ENCODE measurements around the gene KPNA1. TPM values are rescaled to one million over a fixed set of nuclear protein-coding genes. Genes with fewer than 3 reads are reported as not detected.

The KPNA1 gene
- total and polyA plus RNA-seq, 2 experiments from 2014 or later, result 38.9 to 44.0 TPM

- Histone ChIP-seq H3K9me3 (ENCODE audit: low read depth) (no peaks in the 10 kb centered on the region), H2AFZ (no peak overlapping the region), H3K27me3 (no peaks in the 10 kb centered on the region), H3K36me3 (replicated peaks; ENCODE audit: insufficient read depth, low read depth) (no peaks in the 10 kb centered on the region), H3K9me2 (replicated peaks; ENCODE audit: insufficient read depth) (no peaks in the 10 kb centered on the region), H3K79me2 (peaks cover 49% of the 10 kb centered on the region), H3K27ac (peak overlapping the region; percentile 81), H4K20me1 (ENCODE audit: insufficient read depth, poor library complexity, severe bottlenecking) (no peaks in the 10 kb centered on the region), H3K4me3 (no peak overlapping the region), H3K4me2 (peak overlapping the region; percentile 73), H3K4me1 (ENCODE audit: insufficient read depth) (peaks cover 17% of the 10 kb centered on the region)
- no peak for DNase-seq (ENCODE audit: low spot score)
- TF ChIP-seq EZH2 (IDR thresholded peaks at IDR 0.05; ENCODE audit: borderline replicate concordance), result no peak
- no peak for TF ChIP-seq EZH2phosphoT487 (IDR thresholded peaks at IDR 0.05; ENCODE audit: low read depth, severe bottlenecking, unreplicated experiment)
- TF ChIP-seq CTCF (IDR thresholded peaks at IDR 0.05; ENCODE audit: poor library complexity), result no peak
- 98% methylated on average over 3 of the region's 3 CpGs for WGBS (ENCODE audit: low lambda C conversion rate, missing lambda C conversion rate)
Measured at GRCh38 chr3:122414391-122414790, 100.3 kb downstream of the KPNA1 start.

GRCh38 chr3:122410639-122411038 lies 104.1 kb downstream of the KPNA1 start:
- DNase-seq (ENCODE audit: low spot score), result no peak
- H3K9me2 ChIP-seq (replicated peaks; ENCODE audit: insufficient read depth), result no peaks in the 10 kb centered on the region
- 96% methylated on average over 6 of the region's 6 CpGs for WGBS (ENCODE audit: low lambda C conversion rate, missing lambda C conversion rate)

DNA sequence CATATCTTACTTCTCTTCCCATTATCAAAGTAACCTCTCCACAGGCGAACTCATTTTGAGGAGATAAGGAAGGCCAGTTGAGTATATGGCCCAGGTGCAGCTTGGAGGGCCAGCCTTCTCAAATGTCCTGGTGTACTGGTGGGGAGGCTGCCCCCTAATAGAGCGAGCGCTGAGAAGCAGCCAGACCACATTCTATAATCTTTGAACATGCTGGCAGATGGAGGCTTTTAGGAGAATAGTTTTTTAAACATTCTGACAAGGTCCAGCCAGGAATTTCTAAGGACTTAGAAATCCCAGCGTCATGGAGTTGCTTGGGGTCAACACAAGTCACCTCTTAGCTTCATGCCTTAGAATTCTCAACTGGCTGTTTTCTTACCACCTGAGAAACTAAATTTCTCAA lies 104.6 kb downstream of the KPNA1 start:
- Histone ChIP-seq H3K4me1 (ENCODE audit: insufficient read depth) (peaks cover 7% of the 10 kb centered on the region), H3K9me2 (replicated peaks; ENCODE audit: insufficient read depth) (no peaks in the 10 kb centered on the region), H3K4me3 (no peak overlapping the region), H3K79me2 (peaks cover 25% of the 10 kb centered on the region), H3K36me3 (replicated peaks; ENCODE audit: insufficient read depth, low read depth) (no peaks in the 10 kb centered on the region), H3K27ac (no peak overlapping the region), H3K27me3 (no peaks in the 10 kb centered on the region), H3K4me2 (no peak overlapping the region), H4K20me1 (ENCODE audit: insufficient read depth, poor library complexity, severe bottlenecking) (no peaks in the 10 kb centered on the region), H2AFZ (no peak overlapping the region), H3K9me3 (ENCODE audit: low read depth) (no peaks in the 10 kb centered on the region)
- TF ChIP-seq EZH2phosphoT487 (IDR thresholded peaks at IDR 0.05; ENCODE audit: low read depth, severe bottlenecking, unreplicated experiment) (no peak), EZH2 (IDR thresholded peaks at IDR 0.05; ENCODE audit: borderline replicate concordance) (no peak), CTCF (IDR thresholded peaks at IDR 0.05; ENCODE audit: poor library complexity) (no peak)
- 90% methylated on average over 4 of the region's 4 CpGs for WGBS (ENCODE audit: low lambda C conversion rate, missing lambda C conversion rate)
- DNase-seq (ENCODE audit: low spot score), result no peak

More at GRCh38 chr3:122410639-122411038, 104.1 kb downstream of the KPNA1 start:
- Histone ChIP-seq H3K4me2 (no peak overlapping the region), H3K9me3 (ENCODE audit: low read depth) (no peaks in the 10 kb centered on the region), H3K4me3 (no peak overlapping the region), H3K27me3 (no peaks in the 10 kb centered on the region), H4K20me1 (ENCODE audit: insufficient read depth, poor library complexity, severe bottlenecking) (no peaks in the 10 kb centered on the region), H2AFZ (no peak overlapping the region), H3K27ac (no peak overlapping the region), H3K4me1 (ENCODE audit: insufficient read depth) (peaks cover 8% of the 10 kb centered on the region), H3K36me3 (replicated peaks; ENCODE audit: insufficient read depth, low read depth) (no peaks in the 10 kb centered on the region), H3K79me2 (peaks cover 26% of the 10 kb centered on the region)
- TF ChIP-seq CTCF (IDR thresholded peaks at IDR 0.05; ENCODE audit: poor library complexity) (no peak), EZH2 (IDR thresholded peaks at IDR 0.05; ENCODE audit: borderline replicate concordance) (no peak)

- DNase-seq (ENCODE audit: low spot score), result no peak
- no peaks in the 10 kb centered on the region for H3K27me3 ChIP-seq
- peaks cover under 1% of the 10 kb centered on the region for H3K4me1 ChIP-seq (ENCODE audit: insufficient read depth)
- TF ChIP-seq CTCF (IDR thresholded peaks at IDR 0.05; ENCODE audit: poor library complexity) (no peak), EZH2phosphoT487 (IDR thresholded peaks at IDR 0.05; ENCODE audit: low read depth, severe bottlenecking, unreplicated experiment) (no peak), EZH2 (IDR thresholded peaks at IDR 0.05; ENCODE audit: borderline replicate concordance) (no peak)
- no peaks in the 10 kb centered on the region for H4K20me1 ChIP-seq (ENCODE audit: insufficient read depth, poor library complexity, severe bottlenecking)
- no peaks in the 10 kb centered on the region for H3K9me2 ChIP-seq (replicated peaks; ENCODE audit: insufficient read depth)
- H3K4me2 ChIP-seq, result no peak overlapping the region
- H3K36me3 ChIP-seq (replicated peaks; ENCODE audit: insufficient read depth, low read depth), result no peaks in the 10 kb centered on the region
- no peak overlapping the region for H3K4me3 ChIP-seq
- 89% methylated on average over 6 of the region's 6 CpGs for WGBS (ENCODE audit: low lambda C conversion rate, missing lambda C conversion rate)
- no peaks in the 10 kb centered on the region for H3K9me3 ChIP-seq (ENCODE audit: low read depth)
- no peak overlapping the region for H3K27ac ChIP-seq
- H3K79me2 ChIP-seq, result peaks cover 18% of the 10 kb centered on the region
- H2AFZ ChIP-seq, result no peak overlapping the region
Measured at GRCh38 chr3:122409446-122409845, 105.3 kb downstream of the KPNA1 start.

Data from hepatocyte (in vitro differentiated cells).